Measurements from ENCODE around the gene IDNK.

- TF ChIP-seq SUZ12 (IDR thresholded peaks at IDR 0.05; ENCODE audit: low read length): no peak
- TF ChIP-seq BACH1 (IDR thresholded peaks at IDR 0.05; ENCODE audit: low read length): no peak
These were observed 16.3 kb downstream of the IDNK start for GRCh38 chr9:83639266-83639665.

All from H1 (cell line).